H9 (cell line): ENCODE results near the gene SP110. TPM values are rescaled to one million over a fixed set of nuclear protein-coding genes. Genes with fewer than 3 reads are reported as not detected.

Source experiments
- DNase-seq: peaks from one replicate; pipeline ENCODE4 v3.0.0-alpha.2; 2017
- H2AFZ ChIP-seq: one replicate; pipeline ENCODE4 v1.6.1; 2013; ENCODE audit warnings: mild to moderate bottlenecking, low read length, control low read depth, moderate library complexity
- H2AK5ac ChIP-seq: 2 replicates; pipeline ENCODE4 v1.6.1; 2013; ENCODE audit warnings: low read length, control low read depth, mixed read lengths; ENCODE audit not compliant: insufficient read length
- H2BK120ac ChIP-seq: one replicate; pipeline ENCODE4 v1.6.1; 2013; ENCODE audit warnings: low read depth, mild to moderate bottlenecking, low read length, control low read depth, inconsistent platforms; ENCODE audit not compliant: poor library complexity, severe bottlenecking
- H2BK12ac ChIP-seq: 2 replicates; pipeline ENCODE4 v1.6.1; 2013; ENCODE audit warnings: low read length, control low read depth, mixed read lengths, low read depth; ENCODE audit not compliant: insufficient read length
- H2BK15ac ChIP-seq: 2 replicates; pipeline ENCODE4 v1.6.1; 2013; ENCODE audit warnings: low read depth, low read length, control low read depth
- H2BK20ac ChIP-seq: one replicate; pipeline ENCODE4 v1.6.1; 2013; ENCODE audit warnings: low read depth, mild to moderate bottlenecking, low read length, control low read depth, inconsistent platforms; ENCODE audit not compliant: poor library complexity, severe bottlenecking
- H2BK5ac ChIP-seq: 2 replicates; pipeline ENCODE4 v1.6.1; 2013; ENCODE audit warnings: low read length, control low read depth, mixed read lengths; ENCODE audit not compliant: insufficient read length
- H3K14ac ChIP-seq: 2 replicates; pipeline ENCODE4 v1.6.1; 2013; ENCODE audit warnings: low read length, control low read depth; ENCODE audit not compliant: insufficient read depth
- H3K18ac ChIP-seq: 2 replicates; pipeline ENCODE4 v1.6.1; 2013; ENCODE audit warnings: low read depth, mild to moderate bottlenecking, mixed read lengths, low read length, control low read depth; ENCODE audit not compliant: insufficient read length
- H3K23ac ChIP-seq: 2 replicates; pipeline ENCODE4 v1.6.1; 2013; ENCODE audit warnings: low read length, control low read depth, mixed read lengths, low read depth; ENCODE audit not compliant: insufficient read length
- H3K23me2 ChIP-seq: 2 replicates; pipeline ENCODE4 v1.6.1; 2013; ENCODE audit warnings: low read depth, mild to moderate bottlenecking, mixed read lengths, low read length, control low read depth; ENCODE audit not compliant: insufficient read length, poor library complexity, severe bottlenecking
- H3K27ac ChIP-seq: 2 replicates; pipeline ENCODE4 v1.5.1; 2013; ENCODE audit warnings: low read length, control low read depth, mixed read lengths, low read depth; ENCODE audit not compliant: insufficient read length
- H3K27me3 ChIP-seq: 2 replicates; pipeline ENCODE4 v1.6.1; 2013; ENCODE audit warnings: low read length, control low read depth, inconsistent platforms; ENCODE audit not compliant: insufficient read depth
- H3K4ac ChIP-seq: 2 replicates; pipeline ENCODE4 v1.6.1; 2013; ENCODE audit warnings: low read depth, mild to moderate bottlenecking, control low read depth, inconsistent platforms, low read length, moderate library complexity
- H3K4me1 ChIP-seq: 2 replicates; pipeline ENCODE4 v1.6.1; 2013; ENCODE audit warnings: low read length, control low read depth, inconsistent platforms; ENCODE audit not compliant: insufficient read depth
- H3K4me2 ChIP-seq: 2 replicates; pipeline ENCODE4 v1.6.1; 2013; ENCODE audit warnings: low read length, control low read depth, mixed read lengths; ENCODE audit not compliant: insufficient read length, insufficient read depth
- H3K56ac ChIP-seq: 2 replicates; pipeline ENCODE4 v1.6.1; 2013; ENCODE audit warnings: low read depth, mild to moderate bottlenecking, mixed read lengths, low read length, control low read depth; ENCODE audit not compliant: insufficient read length
- H3K79me1 ChIP-seq: 2 replicates; pipeline ENCODE4 v1.6.1; 2013; ENCODE audit warnings: low read depth, mild to moderate bottlenecking, moderate library complexity, low read length, control low read depth, inconsistent platforms; ENCODE audit not compliant: insufficient read depth, poor library complexity, severe bottlenecking
- H3K79me2 ChIP-seq: 2 replicates; pipeline ENCODE4 v1.6.1; 2013; ENCODE audit warnings: low read length, control low read depth, inconsistent platforms; ENCODE audit not compliant: insufficient read depth
- H3K9ac ChIP-seq: 2 replicates; pipeline ENCODE4 v1.6.1; 2013; ENCODE audit warnings: low read length, control low read depth, mixed read lengths; ENCODE audit not compliant: insufficient read length; ENCODE audit errors: extremely low read depth
- H3K9me3 ChIP-seq: one replicate; pipeline ENCODE4 v1.6.1; 2013; ENCODE audit warnings: low read depth, low read length, inconsistent platforms; ENCODE audit not compliant: control insufficient read depth
- H3T11ph ChIP-seq: one replicate; pipeline ENCODE4 v1.6.1; 2013; ENCODE audit warnings: mild to moderate bottlenecking, low read length, control low read depth, inconsistent platforms
- H4K20me1 ChIP-seq: one replicate; pipeline ENCODE4 v1.6.1; 2013; ENCODE audit not compliant: control insufficient read depth, insufficient read length, insufficient read depth
- H4K5ac ChIP-seq: 2 replicates; pipeline ENCODE4 v1.6.1; 2013; ENCODE audit warnings: low read depth, mild to moderate bottlenecking, mixed read lengths, low read length, control low read depth; ENCODE audit not compliant: insufficient read length
- H4K8ac ChIP-seq: replicated peaks from 2 replicates; pipeline ENCODE4 v1.6.1; 2013; ENCODE audit warnings: low read length, control low read depth, mixed read lengths, low read depth; ENCODE audit not compliant: insufficient read length
- H4K91ac ChIP-seq: 2 replicates; pipeline ENCODE4 v1.6.1; 2013; ENCODE audit warnings: low read depth, mild to moderate bottlenecking, moderate library complexity, mixed read lengths, low read length, control low read depth; ENCODE audit not compliant: insufficient read length
- H3K27ac Mint-ChIP-seq, 3 experiments: 2 replicates in 2 of 3; 3 replicates in 1 of 3; pipeline ENCODE4 v1.8.0; 2020 to 2021; ENCODE audit warnings: mixed read lengths in 3 of 3, mild to moderate bottlenecking in 1 of 3, moderate library complexity in 1 of 3
- H3K27me3 Mint-ChIP-seq: 2 replicates; pipeline ENCODE4 v1.8.0; 2021; ENCODE audit warnings: low read depth, mild to moderate bottlenecking, moderate library complexity, mixed read lengths
- H3K36me3 Mint-ChIP-seq, 3 experiments: 2 replicates in 2 of 3; 3 replicates in 1 of 3; pipeline ENCODE4 v1.8.0; 2020 to 2021; ENCODE audit warnings: low read depth in 3 of 3, mixed read lengths in 3 of 3; ENCODE audit not compliant: insufficient read depth in 1 of 3
- H3K4me1 Mint-ChIP-seq, 2 experiments: 2 replicates each; pipeline ENCODE4 v1.8.0; 2020; ENCODE audit warnings: mixed read lengths in 2 of 2
- H3K4me3 Mint-ChIP-seq, 2 experiments: 2 replicates in 1 of 2; 3 replicates in 1 of 2; pipeline ENCODE4 v1.8.0; 2020 to 2021; ENCODE audit warnings: mild to moderate bottlenecking in 2 of 2, mixed read lengths in 2 of 2, moderate library complexity in 1 of 2
- H3K9me3 Mint-ChIP-seq, 2 experiments: 2 replicates in 1 of 2; 3 replicates in 1 of 2; pipeline ENCODE4 v1.8.0; 2020; ENCODE audit warnings: mild to moderate bottlenecking in 2 of 2, mixed read lengths in 2 of 2, moderate library complexity in 1 of 2
- CTCF ChIP-seq: fragments of 200-600 bp; sonication (generic); conservative IDR thresholded peaks from 3 replicates; pipeline ENCODE4 v1.8.0; 2021; ENCODE audit warnings: antibody characterized with exemption, mild to moderate bottlenecking
- WGBS: extraction: QIAGEN DNeasy Blood & Tissue Kit; methylation state at CpG from one replicate; pipeline ENCODE4 v1.1.7; 2013; ENCODE audit warnings: missing lambda C conversion rate, low lambda C conversion rate, mixed read lengths; ENCODE audit not compliant: insufficient read length; ENCODE audit errors: extremely low coverage; 5-methylcytosine and 5-hydroxymethylcytosine counted together
- total RNA-seq: library from RNA; stranded (reverse); gene quantifications from 2 replicates; pipeline ENCODE4 v1.2.1, GENCODE V29; 2021

SP110 gene
- total RNA-seq, 1 experiment from 2014 or later: 3.7 TPM

GRCh38 chr2:230166557-230167170 lies 53.1 kb downstream of the SP110 start:
- H3K4me3 Mint-ChIP-seq: no peak overlapping the region
- WGBS: no CpG with 5 or more reads among the region's 2 CpGs
- Histone ChIP-seq H3K14ac (no peak overlapping the region), H2BK120ac (no peak overlapping the region), H2AFZ (no peak overlapping the region), H3K4me1 (no peaks in the 10 kb centered on the region), H3K23ac (no peak overlapping the region), H3K79me2 (no peaks in the 10 kb centered on the region), H3K4me2 (no peak overlapping the region), H3K56ac (no peak overlapping the region), H3K9me3 (no peaks in the 10 kb centered on the region), H4K8ac (no peak overlapping the region), H3K27me3 (no peaks in the 10 kb centered on the region), H4K20me1 (no peaks in the 10 kb centered on the region), H3K18ac (no peak overlapping the region), H2AK5ac (no peak overlapping the region), H3K23me2 (no peaks in the 10 kb centered on the region), H4K5ac (no peak overlapping the region), H3K27ac (no peak overlapping the region), H2BK12ac (no peak overlapping the region), H3K4ac (no peak overlapping the region), H3T11ph (no peak overlapping the region), H2BK5ac (no peak overlapping the region), H3K9ac (no peak overlapping the region), H2BK20ac (no peak overlapping the region), H2BK15ac (no peak overlapping the region), H4K91ac (no peak overlapping the region), H3K79me1 (no peaks in the 10 kb centered on the region)
- peaks cover 8% of the 10 kb centered on the region in 2 experiments for H3K4me1 Mint-ChIP-seq
- DNase-seq: no peak
- H3K9me3 Mint-ChIP-seq: no peaks in the 10 kb centered on the region
- no peaks in the 10 kb centered on the region for H3K27me3 Mint-ChIP-seq
- TF ChIP-seq CTCF: no peak
- H3K36me3 Mint-ChIP-seq: no peaks in the 10 kb centered on the region; a peak in 1 of 7 replicates
- no peak overlapping the region for H3K27ac Mint-ChIP-seq
